ENCODE data around the gene ANAPC7.

The ANAPC7 gene

GRCh38 chr12:110343736-110344555, 59.6 kb downstream of the ANAPC7 start:
- H3K4me1 ChIP-seq (ENCODE audit: control insufficient read depth, insufficient read depth, low read length) = no peaks in the 10 kb centered on the region
- H3K4me3 ChIP-seq (ENCODE audit: low read depth, low read length) = no peak overlapping the region
- H3K36me3 ChIP-seq (ENCODE audit: control insufficient read depth in 2 of 2, insufficient read depth in 1 of 2, low read length in 2 of 2) = peaks cover 59 to 99% of the 10 kb centered on the region in 2 experiments
- H3K27ac ChIP-seq (ENCODE audit: extremely low read depth, low read depth, low read length) = no peak overlapping the region
- TF ChIP-seq ZNF404 (tag by site-specific recombination; IDR thresholded peaks at IDR 0.05) = no peak
- TF ChIP-seq, protein P1, sequence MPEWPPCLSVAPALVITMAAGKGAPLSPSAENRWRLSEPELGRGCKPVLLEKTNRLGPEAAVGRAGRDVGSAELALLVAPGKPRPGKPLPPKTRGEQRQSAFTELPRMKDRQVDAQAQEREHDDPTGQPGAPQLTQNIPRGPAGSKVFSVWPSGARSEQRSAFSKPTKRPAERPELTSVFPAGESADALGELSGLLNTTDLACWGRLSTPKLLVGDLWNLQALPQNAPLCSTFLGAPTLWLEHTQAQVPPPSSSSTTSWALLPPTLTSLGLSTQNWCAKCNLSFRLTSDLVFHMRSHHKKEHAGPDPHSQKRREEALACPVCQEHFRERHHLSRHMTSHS (tag by site-specific recombination; IDR thresholded peaks at IDR 0.05) = no peak
- no peak for TF ChIP-seq YY1 (tag by site-specific recombination; IDR thresholded peaks at IDR 0.05)
- ChIA-PET CTCF (interaction anchor here (0.6 to 0.8 kb wide), 2 partner anchors 87 to 252 kb away, joined by 3 to 4 read pairs; no protein-coding TSS in a partner anchor), POLR2A (no interaction called here)
- H3K9me3 ChIP-seq (ENCODE audit: control insufficient read depth, insufficient read depth, low read depth, low read length) = no peaks in the 10 kb centered on the region

GRCh38 chr12:110343114-110343513, 60.4 kb downstream of the ANAPC7 start:
- H3K36me3 ChIP-seq (ENCODE audit: control insufficient read depth in 2 of 2, insufficient read depth in 1 of 2, low read length in 2 of 2) = peaks cover 67 to 99% of the 10 kb centered on the region in 2 experiments
- no peaks in the 10 kb centered on the region for H3K9me3 ChIP-seq (ENCODE audit: control insufficient read depth, insufficient read depth, low read depth, low read length)
- H3K4me3 ChIP-seq (ENCODE audit: low read depth, low read length) = no peak overlapping the region
- no peaks in the 10 kb centered on the region for H3K4me1 ChIP-seq (ENCODE audit: control insufficient read depth, insufficient read depth, low read length)
- TF ChIP-seq ZIC2 (tag by site-specific recombination; IDR thresholded peaks at IDR 0.05) (no peak), INSM2 (tag by site-specific recombination; IDR thresholded peaks at IDR 0.05) (no peak), KLF16 (tag by site-specific recombination; IDR thresholded peaks at IDR 0.05) (no peak), ZNF394 (tag by site-specific recombination; IDR thresholded peaks at IDR 0.05; ENCODE audit: borderline replicate concordance) (no peak), ZBTB6 (tag by site-specific recombination; IDR thresholded peaks at IDR 0.05) (no peak), ZNF747 (tag by site-specific recombination; IDR thresholded peaks at IDR 0.05) (no peak), ZNF837 (tag by site-specific recombination; IDR thresholded peaks at IDR 0.05) (no peak), ZNF223 (tag by site-specific recombination; IDR thresholded peaks at IDR 0.05) (no peak), ZNF549 (tag by site-specific recombination; IDR thresholded peaks at IDR 0.05) (no peak), ZNF423 (tag by site-specific recombination; IDR thresholded peaks at IDR 0.05) (no peak), ZNF544 (tag by site-specific recombination; IDR thresholded peaks at IDR 0.05) (no peak), ZNF138 (tag by site-specific recombination; IDR thresholded peaks at IDR 0.05; ENCODE audit: borderline replicate concordance) (no peak), EGR2 (tag by site-specific recombination; IDR thresholded peaks at IDR 0.05; ENCODE audit: low read depth) (no peak), RBAK (tag by site-specific recombination; IDR thresholded peaks at IDR 0.05) (no peak), ZNF350 (tag by site-specific recombination; IDR thresholded peaks at IDR 0.05) (no peak), REPIN1 (tag by site-specific recombination; IDR thresholded peaks at IDR 0.05; ENCODE audit: low read depth) (no peak), ZNF121 (tag by site-specific recombination; IDR thresholded peaks at IDR 0.05) (no peak), ZSCAN30 (tag by site-specific recombination; IDR thresholded peaks at IDR 0.05) (no peak)
- TF ChIP-seq, protein P2, sequence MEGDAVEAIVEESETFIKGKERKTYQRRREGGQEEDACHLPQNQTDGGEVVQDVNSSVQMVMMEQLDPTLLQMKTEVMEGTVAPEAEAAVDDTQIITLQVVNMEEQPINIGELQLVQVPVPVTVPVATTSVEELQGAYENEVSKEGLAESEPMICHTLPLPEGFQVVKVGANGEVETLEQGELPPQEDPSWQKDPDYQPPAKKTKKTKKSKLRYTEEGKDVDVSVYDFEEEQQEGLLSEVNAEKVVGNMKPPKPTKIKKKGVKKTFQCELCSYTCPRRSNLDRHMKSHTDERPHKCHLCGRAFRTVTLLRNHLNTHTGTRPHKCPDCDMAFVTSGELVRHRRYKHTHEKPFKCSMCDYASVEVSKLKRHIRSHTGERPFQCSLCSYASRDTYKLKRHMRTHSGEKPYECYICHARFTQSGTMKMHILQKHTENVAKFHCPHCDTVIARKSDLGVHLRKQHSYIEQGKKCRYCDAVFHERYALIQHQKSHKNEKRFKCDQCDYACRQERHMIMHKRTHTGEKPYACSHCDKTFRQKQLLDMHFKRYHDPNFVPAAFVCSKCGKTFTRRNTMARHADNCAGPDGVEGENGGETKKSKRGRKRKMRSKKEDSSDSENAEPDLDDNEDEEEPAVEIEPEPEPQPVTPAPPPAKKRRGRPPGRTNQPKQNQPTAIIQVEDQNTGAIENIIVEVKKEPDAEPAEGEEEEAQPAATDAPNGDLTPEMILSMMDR (tag by site-specific recombination; IDR thresholded peaks at IDR 0.05) = no peak
- POLR2A ChIA-PET = no interaction called here
- H3K27ac ChIP-seq (ENCODE audit: extremely low read depth, low read depth, low read length) = no peak overlapping the region
- CTCF ChIA-PET = interaction anchor here (0.8 kb wide), 2 partner anchors 88 to 242 kb away, joined by 3 to 4 read pairs; no protein-coding TSS in a partner anchor

All from HEK293 (cell line).